CD4-positive, alpha-beta T cell treated with Interleukin-2 at 100 ng/mL for 4 hours (primary cell): ENCODE results near the gene TIAM1.

Experiments
- DNase-seq: peaks from one replicate; pipeline ENCODE4 v3.0.0-alpha.2; 2020; ENCODE audit warnings: low spot score

The TIAM1 gene

DNA sequence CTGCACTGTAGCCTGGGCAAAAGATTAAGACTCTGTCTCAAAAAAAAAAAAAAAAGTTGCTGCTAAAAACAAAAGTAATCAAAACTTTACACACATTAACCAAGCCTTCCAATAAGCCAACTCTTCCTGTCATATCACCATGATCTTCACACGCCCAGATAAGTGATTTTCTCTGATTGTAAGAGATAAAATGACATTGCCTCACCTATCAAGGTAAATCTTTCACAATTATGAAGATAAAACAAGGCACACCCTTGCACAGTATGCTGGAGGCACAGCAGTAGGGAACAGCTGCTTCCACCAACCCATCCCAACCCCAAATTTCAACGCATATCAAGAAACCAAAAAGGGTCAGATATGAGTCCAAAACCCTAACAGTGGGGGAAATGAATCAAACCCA, 8.8 kb upstream of the TIAM1 start:
- peak; percentile 46 for DNase-seq

DNA sequence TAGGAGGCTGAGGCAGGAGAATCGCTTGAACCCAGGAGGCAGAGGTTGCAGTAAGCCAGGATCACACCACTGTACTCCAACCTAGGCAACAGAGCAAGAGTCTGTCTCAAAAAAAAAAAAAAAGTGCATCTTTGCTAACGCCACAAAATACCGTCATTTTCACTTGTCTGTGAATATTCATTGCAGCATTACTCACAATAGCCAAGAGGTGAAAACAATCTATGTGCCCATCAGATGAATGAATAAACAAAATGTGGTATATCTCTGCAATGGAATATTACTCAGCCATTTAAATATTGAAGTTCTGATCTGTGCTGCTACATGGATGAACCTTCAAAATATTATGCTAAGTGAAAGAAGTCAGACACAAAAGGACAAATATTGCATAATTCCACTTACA, 7.9 kb upstream of the TIAM1 start:
- DNase-seq = peak; percentile 31

- DNase-seq = no peak
These were observed 7.4 kb upstream of the TIAM1 start for GRCh38 chr21:31351438-31351837.

DNA sequence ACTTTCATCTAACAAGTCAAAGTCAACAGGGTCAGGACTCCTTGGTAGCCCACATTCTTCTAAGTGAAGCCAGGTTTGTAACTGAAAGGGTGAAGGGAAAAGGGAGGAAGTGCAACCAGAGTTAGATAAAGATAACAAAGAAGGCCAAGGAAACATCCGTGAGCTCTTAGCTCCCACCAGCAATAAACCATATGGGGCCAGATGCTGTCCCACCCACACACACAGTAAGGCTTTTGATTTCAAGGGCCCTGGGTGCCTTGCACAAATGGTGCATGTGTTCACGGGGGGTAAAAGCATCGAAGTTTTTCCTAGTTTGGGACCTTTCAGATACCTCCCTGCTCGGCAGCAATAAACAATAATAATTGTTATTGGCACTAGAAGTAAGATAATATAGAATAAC, 5.1 kb upstream of the TIAM1 start:
- DNase-seq = no peak

DNA sequence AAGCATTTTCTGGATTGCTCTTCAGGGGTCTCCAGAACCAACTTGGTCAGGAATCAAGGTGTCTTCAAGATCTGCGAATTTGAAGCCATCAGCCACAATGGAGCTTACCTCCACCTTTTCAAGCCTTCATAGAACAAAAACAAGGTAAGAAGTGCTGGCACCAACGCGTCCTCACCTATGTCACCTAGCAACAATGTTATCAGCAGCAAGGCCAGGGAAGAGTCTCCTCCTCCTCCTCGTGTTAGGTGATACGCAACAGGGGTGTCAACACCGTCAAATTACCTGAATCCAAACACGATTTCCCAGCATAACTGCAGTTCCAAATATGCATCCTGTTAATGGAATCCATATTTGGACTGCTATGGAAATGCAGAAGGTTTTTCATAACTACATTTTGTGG, 4.1 kb upstream of the TIAM1 start:
- no peak for DNase-seq

DNA sequence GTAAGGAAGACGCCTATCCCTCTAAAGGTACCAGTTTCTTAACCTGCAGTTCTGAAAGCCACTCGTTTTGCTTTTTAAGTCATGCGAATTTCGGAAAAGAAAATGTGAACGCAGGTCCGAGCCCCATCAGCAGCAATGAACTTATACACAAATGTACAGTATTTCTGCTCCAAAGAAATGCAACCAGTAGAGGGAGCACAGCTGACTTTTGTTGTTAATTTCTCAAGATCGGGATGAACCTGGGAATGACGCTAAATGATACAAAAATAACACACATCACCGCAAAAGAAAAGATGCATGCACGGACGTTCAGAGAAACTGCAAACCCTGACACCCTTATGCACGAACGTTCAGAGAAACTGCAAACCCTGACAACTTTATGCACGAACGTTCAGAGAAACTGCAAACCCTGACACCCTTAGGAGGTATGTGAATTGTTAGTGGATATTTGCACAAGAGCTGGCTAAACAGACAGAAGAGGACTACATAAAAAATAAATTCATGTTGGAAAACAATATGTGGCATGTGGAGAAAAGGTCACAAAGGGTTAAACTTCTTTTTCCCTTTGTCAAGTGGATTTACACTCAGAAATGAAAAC, 3.5 kb upstream of the TIAM1 start:
- DNase-seq = no peak

- DNase-seq = no peak
These were observed 2.3 kb upstream of the TIAM1 start for GRCh38 chr21:31346256-31346821.

- DNase-seq = no peak
These were observed 1.1 kb upstream of the TIAM1 start for GRCh38 chr21:31345136-31345535.

DNA sequence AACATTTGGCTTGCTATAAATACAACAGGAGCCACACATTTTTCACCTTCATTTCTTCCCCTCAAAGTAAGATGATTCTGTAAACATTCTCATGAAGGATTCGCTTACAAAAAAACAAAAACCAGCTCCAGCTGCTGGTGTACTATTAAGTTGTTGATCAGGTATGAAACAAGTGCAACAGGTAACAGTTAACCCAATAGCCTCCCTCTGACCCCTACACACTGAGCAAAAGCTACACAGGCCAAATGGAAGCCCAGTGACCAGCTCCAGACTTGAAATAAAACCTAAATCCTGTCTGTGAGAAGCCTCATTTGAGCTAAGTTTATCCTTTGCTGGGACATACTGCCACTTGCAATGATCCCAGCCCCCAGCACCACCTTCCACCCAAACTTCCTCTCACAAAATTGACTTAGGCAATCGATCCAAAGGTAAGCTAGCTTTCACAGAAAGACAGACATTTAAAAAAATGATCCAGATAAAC, 991 bp downstream of the TIAM1 start:
- no peak for DNase-seq

GRCh38 chr21:31342348-31342747, 1.7 kb downstream of the TIAM1 start:
- no peak for DNase-seq

DNA sequence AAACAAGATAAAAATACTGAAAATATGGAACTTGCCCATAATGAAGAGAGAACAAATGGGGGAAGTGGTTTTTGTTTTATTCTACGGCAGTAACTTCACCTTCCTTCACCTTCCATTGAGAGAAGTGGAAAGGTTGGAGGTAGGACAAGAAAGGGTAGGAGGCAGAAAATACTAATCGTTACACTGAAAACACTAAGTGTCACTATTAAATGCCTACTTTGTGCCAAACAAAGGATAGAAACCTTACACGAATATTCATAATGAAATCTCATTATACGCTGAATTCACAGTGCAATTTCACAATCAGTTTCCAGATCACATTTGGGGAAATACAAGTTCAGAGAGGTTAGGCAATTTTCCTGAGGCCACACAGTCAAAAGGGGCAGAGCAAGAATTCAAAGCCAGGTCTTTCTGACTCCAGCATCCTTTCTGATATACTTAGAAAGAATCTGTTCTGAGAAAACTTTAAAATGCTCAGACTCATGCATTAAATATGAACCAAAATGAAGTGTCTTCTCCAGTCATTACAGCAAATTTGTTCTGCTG, 3.0 kb downstream of the TIAM1 start:
- DNase-seq = no peak

GRCh38 chr21:31340514-31340913, 3.5 kb downstream of the TIAM1 start:
- no peak for DNase-seq

- no peak for DNase-seq
These were observed 4.3 kb downstream of the TIAM1 start for GRCh38 chr21:31339721-31340120.

DNA sequence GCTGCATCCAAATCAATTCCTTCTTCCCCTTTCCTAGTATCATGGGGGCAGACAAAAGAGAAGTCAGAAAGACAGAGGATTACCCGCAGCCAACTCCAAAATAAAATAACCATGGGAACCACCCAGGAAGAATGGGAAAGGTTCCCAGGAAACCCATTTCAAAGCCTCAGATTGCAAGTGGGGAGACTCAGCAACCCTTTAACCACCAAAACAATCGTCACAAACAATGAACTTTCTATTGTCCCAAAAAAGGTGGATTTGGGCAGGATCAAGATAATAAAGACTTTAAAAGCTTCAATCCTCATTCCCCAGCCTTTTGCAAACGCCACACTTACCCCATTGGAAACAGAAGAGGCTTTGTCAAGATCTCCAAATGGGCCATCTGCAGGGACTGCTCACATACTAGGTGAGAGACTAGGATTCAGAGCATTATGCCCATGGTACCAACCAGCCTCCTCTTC, 5.1 kb downstream of the TIAM1 start:
- no peak for DNase-seq

GRCh38 chr21:31337996-31338907, 5.8 kb downstream of the TIAM1 start:
- DNase-seq = no peak

GRCh38 chr21:31337086-31337485, 7.0 kb downstream of the TIAM1 start:
- no peak for DNase-seq

- no peak for DNase-seq
These were observed 7.4 kb downstream of the TIAM1 start for GRCh38 chr21:31336739-31337040.

DNA sequence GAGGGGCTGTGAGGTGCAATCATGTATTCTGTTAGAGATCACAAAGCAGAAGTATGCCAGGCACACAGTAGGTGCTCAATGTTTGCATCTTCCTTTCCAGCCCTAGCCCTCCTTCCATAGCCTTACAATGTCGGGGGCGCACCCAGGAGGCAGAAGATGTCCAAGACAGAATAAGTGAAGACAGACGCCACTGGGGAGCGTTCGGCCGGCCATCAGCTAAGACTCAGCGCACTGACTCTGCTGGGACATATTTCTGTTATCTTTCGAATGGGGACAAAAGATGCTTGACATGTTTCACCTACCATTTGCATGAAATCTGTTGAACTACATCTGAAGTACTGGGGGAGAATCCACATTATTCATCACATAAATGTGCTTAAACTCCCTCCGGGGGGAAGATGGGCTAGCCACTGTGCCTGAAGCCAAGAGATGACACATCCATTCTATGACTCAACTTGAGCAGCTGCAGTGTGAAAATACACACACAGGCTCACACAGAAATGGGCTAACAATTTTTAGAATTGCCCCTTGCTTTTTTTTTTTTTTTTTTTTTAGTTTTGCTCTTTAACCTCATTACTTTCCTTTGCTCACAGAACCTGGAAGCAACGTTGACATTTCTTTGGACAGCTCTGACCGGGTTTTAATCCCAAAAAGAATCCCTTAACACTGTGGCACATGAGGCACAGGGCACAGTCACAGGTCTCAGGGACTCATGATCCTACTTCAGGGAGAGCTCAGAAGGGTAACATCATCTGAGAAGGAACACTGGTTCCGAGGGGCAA, 7.9 kb downstream of the TIAM1 start:
- DNase-seq = peak; percentile 50

- no peak for DNase-seq
These were observed 9.4 kb downstream of the TIAM1 start for GRCh38 chr21:31334648-31335121.

DNA sequence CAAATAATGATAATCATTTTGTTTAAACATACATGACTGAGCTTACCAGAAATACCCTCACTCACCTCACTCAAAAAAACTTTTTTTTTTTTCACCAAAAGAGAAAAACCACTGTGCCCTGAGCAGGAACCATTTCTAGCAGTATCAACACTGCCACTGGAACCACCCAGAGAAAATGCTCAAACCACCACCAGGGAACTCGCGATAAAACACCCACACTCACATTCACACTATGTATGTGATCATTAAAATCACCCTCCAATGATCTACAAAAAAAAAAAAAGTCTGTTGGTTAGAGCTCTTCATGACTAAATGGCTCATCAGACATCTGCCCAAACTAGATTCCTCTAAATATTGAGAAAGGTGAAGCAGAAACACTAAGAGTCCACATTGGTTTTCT, 11.5 kb downstream of the TIAM1 start:
- DNase-seq = no peak

- no peak for DNase-seq
These were observed 12.8 kb downstream of the TIAM1 start for GRCh38 chr21:31331231-31331630.

DNA sequence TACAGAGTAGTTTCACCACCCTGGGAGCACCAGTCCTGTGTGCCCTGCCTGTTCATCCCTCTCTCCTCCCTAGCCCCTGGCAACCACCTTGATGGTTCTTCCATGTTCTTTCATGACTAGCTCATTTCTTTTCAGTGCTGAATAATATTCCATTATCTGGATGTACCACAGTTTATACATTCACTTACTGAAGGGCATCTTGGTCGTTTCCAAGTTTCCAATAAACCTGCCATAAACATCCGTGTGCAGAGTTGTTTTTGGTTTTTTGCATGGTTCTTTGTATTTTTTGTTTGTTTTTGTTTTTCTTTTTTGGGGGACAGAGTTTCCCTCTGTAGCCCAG, 13.9 kb downstream of the TIAM1 start:
- no peak for DNase-seq
